MV-4-11 (cell line): ENCODE results near the gene CIDEB.

Experiments used
- DNase-seq: peaks from one replicate; lab custom pipeline; 2025; lab: John Stamatoyannopoulos, UW

Gene CIDEB

DNA sequence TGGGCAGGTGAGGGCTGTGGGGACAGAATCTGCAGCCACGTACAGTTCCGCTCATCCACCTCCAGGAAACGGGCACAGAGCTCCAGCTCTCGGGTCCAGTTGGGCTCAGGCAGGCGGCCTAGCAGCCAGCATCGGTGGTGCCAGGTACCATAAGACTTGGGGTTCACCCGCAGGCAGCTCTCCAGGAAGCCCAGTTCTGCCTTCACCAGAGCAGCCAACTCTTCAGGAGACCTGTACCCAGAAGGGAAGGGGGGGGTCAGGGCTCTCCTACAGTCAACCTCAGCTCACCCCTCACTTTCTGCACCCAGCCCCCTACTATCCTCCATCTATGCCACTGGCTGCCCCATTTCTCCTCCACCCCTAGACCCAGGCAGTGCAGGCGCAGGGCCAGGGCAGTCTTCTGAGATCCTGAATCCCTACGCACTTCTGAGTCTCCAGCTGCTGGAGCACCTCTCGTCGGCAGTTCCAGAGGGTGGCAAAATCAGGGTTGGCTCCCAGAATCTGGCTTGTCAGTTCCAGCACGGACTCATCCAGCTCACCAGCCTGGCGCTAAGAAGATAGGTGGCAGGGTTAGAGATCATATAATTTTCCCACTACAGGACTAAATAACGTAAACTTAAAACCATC, 37.8 kb downstream of the CIDEB start:
- DNase-seq, result no peak

DNA sequence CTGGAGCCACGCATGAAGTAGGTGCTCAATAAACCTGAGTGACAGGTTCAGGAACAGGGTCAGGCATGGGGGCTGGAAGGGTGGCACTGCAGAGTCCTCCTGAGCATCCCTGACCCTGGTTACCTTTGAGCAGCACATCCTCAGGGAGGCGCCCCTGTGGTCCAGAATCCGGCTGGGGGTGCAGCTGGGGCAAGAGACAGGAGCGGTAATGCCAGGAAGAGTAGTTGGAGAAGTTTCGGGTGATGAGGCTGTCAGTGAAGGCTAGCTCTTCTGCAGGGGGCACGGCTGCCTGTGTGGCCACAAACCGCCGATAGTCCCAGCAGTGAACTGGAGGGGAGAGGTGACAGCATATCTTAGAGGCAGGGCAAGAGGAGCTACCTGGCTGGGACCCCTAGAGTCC, 38.4 kb downstream of the CIDEB start:
- no peak for DNase-seq

DNA sequence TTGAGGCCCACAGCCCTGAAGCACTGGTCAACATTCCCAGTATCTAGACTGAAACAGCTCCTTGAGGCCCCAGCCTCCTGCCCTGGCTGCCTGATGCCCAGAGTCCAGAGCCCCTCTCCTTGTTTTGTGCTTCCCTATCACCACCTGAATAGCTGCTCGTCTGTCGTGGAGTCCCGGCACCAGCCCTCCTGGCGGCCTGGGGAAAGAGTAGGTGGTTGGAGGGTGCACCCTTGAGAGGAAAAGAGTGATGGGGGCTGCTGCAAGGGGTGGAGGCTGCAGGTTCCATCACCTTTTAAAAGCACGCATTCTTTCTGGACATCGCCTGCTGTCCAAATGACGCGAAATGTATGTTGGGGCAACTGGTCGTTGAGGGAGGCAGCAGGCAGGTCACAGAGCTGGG, 39.6 kb downstream of the CIDEB start:
- DNase-seq, result no peak

DNA sequence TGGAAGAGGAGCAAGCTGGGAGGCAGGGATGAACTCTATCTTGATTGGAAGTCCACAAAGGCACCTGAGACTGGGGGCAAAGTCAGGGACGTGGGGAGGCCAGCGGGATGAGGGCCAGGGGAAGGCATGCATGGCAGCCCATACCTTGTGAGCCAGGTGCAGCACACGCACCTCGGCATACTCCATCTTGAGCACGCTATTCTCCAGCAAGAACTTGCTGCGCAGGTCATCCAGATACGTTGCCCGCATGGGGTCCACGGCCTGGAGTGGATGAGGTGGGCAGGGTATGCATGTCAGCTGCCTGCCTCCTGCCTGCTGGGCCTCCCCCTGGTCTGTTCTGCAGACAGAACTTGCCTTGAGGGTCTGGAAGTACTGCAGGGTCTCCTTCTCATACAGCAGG, 40.3 kb downstream of the CIDEB start:
- no peak for DNase-seq

DNA sequence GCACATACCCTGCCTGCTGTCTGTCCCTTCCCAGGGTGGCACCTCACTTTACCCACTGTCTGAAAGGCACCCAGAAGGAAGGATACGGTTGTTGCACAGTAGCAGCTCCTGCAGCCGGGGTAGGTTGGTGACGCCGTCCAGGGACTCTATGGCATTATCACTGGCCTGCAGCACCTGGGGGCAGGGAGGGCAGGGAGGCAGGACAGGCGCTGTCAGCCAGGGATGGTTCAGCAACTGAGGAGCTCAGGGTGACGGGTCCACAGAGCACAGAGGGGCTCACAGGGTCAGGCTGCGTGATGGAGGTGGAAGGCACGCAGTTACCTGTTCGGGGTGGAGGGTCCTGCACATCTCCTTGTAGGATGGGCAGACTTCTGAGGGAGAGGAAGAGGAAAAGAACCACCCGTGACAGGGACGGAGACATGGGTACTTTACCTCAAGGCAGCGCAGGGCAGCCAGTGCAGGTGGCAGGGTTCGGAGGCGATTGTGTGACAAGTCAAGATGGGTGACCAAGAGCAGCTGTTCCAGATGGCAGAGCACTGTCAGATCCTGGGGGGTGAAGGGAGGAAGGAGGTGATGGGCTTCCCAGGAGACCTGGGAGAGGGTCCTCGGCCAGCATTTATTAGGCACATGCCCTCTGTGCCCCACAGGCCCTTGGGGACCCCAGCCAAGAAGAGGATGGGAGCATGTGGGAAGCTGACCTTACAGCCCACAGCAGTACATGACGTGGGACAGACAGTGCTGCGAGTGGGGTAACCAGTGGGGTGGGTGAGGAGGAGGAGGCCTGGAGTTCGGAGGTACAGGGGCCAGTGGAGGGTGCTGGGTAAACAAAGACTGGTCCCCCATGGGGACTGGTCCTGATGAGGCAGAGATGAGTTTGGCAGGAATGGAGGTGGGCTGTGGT, 41.2 kb downstream of the CIDEB start:
- DNase-seq, result no peak

DNA sequence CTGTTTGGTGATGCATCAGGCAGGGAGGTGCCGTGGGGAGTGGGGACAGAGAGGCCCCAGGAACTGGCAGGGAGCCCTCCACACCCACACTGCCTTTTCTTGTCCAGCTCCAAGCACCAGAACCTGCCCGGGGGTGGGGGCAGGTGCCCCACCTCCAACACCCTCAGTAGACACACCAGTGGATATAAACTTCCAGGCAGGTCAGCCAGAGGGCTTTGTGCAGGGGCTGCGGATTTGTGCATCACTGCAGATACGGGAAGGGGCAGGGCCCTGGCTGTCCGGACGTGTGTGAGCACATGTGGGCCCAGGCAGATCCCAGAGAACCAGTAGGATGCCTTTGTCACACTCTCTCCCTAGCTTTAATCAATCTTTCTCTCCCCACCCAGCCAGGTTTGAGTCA, 43.5 kb downstream of the CIDEB start:
- DNase-seq, result no peak

DNA sequence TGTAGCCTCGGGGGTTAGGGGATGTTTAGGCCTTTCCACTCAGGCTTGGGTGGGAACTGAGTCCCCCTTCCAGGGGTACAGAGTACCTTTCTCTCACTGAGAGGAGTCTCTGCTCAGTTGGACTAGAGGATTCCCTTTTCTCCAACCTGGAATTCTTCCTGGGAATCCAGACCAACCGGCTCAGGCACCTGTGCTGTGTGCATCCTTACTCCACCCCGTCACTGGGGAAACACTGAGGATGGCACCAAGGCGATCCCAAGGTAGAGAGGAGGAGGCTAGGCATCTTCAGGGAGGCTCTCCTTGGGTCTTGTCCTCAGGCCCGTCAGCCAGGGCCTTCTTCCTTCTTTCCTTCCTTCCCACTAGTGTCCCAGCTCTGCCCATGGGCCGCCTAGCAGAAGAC, 43.9 kb downstream of the CIDEB start:
- DNase-seq, result no peak

DNA sequence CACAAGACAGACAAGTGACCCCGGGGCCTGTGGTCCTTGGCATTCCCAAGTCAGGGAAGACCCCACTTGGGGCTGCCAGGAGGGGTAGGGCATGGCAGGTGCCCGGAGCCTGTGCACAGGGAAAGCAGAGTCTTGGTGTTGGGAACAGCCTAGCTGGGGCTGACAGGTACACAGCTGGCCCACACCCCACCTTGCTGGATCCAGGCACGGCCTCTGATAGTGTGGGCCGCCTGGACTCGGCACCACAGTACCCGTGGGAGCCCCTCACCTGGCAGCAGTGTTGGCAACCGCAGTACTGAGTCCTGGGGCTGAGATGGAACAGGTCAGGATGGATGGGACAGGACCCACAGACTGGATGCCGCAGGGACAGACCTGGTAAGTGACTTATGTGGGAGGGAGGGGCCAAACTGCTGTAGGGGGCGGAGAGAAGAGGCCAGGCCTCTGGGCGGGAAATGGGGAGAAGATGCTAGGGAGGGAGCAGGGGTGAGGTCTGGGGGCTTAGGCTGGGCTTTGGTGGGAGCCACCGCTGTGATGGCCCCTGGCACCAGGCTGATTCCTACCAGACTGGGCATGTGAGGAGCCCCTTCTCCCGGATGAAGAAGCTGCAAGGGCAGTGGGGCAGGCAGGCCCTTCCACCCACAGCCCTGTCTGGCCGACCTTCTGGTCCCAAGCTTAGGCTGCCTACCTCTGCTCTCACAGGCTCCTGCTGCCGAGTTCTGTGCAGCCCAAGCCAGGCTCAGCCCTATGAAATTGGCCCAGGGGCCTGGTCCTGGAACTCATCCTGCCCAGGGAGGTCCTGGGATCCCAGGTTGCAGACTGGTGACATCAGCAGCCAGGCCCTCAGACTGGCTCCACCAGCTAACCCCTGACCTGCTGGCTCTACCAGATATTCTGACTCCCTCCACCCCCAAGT, 44.7 kb downstream of the CIDEB start, which contains the start of gene TGM1:
TSS of gene TGM1 (minus strand) at position 357 of the 913 bp plus-strand sequence. CDS start 825 bp downstream, outside the sequence.
- no peak for DNase-seq

DNA sequence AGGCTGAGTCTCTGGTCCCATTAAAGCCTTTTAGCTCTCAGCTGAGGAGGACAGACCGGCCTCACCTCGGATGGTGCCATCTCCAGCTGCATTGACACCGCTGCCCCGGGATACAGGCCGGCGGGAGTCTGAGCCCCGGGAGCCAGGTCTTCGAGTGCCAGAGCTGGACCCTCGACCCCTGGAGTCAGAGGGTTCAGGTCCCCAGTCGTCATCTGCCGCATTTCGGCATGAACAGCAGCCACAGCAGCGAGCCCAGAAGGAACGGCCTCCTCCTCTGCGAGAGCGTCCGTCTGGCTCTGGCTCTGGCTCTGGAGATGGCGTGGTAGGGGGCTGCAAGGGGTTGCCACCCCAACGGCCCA, 45.8 kb downstream of the CIDEB start:
- no peak for DNase-seq

DNA sequence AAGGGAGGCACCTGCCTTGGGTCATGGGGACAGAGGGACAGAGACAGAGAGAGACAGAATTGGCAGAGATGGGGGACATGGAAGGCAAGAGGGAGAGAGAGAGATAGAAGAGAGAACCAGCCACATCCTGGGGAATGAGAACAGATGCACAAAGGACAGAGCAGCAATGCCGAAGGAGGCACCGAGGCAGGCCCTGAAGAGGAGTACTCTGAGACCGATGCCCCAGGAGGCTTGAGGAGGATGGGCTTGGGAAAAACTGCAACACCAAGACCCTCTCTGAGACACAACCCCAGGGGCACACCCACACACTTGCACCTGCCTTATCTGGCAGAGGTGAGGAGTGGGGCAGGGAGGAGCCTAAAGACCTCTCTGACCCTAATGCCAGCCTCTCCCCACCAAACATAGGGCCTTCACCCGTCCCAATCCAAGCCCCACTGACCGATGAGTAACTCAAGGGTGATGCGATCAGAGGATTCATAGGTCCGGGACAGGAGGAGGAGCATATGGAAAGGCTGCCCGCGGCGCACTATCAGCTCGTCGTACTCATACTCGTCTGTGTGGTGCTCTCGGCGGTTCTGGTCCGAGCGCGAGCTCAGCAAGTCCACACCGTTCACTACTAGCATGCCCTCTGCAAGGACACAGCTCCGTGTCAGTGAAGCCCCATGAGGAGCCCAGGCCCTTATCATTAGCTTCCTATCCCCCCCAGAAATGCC, 46.4 kb downstream of the CIDEB start:
- DNase-seq, result no peak

DNA sequence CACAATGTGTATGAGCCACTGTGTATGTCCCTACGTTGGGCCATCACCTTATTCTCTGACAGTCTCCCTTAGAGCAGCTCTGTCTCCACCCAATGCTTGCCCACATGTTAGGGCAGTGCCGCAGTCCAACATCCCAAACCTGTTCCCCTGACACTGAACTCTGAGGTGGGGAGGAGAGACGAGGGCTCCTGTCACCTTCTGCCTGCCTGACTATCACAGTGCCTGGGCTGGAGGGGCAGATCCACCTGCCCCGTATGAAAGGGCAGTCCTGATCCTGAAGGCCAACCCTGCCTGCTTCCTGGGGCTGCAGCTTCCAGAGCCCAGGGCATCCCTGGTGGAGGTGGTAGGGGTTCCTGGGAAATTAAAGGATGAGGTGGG, 47.0 kb downstream of the CIDEB start:
- no peak for DNase-seq

DNA sequence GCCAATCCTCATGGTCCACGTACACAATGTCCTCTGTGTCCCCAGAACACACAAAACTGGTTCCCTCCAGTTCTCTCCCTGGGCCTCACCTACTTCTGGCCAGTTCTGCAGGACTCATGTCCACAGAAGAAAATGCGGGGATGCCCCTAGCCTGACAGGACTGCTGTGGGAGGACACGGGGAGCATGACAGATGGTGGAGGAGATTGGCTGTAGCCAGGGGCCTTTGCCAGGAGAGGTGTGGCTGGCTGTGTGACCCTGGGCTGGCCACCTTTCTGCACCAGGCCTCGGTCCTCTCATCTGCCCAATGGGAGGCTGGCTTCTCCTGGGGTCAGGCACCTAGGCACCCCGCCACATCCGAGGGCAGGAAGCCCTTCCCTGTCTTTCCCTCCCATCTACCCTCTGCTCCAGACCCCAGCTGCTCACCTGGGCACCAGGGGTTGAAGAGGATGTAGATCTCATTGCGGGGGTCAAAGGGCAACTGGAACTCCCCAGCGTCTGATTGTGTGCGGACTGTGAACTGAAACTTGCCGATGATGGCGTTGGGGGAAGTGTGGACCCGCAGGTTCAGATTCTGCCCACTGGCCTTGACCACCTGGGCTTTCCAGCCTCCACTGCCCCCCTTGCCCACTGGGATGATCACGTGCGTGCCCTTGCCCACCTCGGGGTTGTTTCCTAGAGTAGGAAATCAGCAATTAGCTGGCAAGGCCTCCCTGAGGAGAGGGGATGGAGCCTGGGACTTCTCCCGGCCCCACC, 47.6 kb downstream of the CIDEB start:
- no peak for DNase-seq

DNA sequence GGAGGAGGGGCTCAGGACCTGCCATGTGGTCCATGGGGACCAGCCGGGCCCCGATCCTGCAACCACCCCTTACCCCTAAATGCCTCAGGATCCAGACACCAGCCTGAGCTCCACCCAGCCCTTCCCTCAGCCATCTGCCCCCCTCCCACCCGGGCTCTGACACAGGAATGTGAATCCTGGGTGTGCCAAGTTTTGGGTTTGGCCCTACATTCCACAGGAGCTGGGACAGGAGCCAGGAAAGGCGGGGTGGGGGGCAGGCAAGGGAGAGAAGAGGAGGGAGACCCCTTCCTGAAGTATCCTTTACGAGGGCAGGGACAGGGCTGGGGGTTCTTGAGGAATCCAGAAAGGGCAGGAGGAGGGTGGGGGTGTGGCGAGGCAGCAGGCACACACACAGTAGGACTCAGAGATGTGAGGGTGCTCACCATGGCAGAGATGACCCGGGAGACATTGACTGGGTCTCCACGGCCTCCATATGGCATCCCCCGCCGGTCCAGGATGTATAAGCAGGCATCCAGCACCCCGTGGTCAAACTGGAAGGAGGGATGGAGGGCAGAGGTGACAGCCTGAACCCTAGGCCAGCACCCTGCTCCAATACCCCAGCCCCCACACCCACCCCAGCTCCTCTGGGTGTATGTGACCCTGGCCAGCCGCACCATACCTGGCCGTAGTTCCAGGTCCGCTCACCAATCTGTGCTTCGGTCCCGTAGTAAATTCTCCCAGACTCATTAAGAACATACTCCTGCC, 48.3 kb downstream of the CIDEB start:
- no peak for DNase-seq

DNA sequence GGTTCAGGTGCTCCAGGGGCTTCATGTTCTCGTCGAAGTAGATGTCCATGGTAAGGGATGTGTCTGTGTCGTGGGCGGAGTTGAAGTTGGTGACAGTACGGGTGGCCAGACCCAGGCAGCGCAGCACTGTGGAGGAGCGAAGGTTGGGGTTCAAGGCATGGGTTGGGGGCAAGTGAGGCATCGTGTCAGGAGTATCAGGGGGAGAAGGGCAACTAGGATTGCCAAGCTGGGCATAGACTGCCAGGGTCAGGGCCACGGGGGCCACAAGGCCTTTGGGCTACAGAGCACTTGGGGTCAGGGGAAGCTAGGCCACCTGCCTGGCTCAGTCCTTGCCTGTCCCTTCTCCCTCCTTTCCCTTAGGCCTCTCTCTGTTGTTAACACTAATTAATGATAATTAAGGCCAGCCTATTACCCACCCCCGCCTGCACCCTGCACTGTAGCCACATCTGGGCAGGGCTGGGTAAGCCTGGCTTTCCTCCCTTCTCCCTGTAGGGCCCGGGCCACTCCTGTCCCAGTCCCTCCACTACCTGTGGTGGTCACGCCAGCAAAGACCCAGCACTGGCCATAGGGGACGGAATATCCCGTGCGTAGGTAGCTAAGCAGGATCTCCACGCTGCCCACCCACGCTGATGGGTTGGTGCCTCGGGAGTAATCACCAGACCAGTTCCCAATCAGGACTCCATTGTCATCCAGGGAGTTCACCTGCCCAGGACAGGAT, 49.1 kb downstream of the CIDEB start:
- no peak for DNase-seq

DNA sequence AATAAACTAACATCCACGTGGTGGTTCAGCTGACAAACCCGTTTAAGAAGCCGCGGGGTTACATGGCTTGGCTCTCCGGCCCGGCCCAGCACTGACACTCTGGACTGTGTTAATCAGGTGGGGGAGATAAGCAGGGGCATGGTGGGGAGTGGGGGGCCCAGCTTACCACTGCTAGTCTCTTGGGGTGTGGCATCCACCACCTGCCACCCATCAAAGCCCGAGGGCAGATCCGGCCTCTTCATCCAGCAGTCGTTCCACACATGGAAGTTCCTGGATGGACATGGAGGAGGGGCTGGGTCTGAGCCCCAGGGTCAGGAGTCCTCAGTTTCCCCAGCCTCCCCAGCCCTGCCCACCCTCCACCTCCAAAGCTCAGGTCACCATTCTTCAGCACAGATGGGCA, 49.7 kb downstream of the CIDEB start:
- no peak for DNase-seq

DNA sequence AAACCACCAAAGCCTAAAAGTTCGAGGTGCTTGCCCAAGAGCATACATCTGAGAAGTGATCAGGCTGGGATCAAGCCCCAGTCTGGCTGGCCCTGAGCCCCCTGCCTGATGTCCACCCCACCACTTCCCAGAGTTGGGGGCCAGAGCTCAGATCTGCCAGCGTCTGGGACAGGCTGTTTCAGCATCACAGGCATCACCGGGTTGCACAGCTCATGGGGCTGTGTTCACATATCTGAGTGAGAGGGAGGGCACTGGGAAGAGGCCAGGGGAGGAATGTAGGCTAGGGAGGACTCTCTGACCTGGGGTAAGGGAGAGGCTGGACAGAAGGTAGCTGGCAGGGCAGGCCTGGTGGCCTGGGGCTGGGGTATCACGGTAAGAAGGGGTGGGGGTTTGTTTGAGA, 50.8 kb downstream of the CIDEB start:
- DNase-seq, result no peak

DNA sequence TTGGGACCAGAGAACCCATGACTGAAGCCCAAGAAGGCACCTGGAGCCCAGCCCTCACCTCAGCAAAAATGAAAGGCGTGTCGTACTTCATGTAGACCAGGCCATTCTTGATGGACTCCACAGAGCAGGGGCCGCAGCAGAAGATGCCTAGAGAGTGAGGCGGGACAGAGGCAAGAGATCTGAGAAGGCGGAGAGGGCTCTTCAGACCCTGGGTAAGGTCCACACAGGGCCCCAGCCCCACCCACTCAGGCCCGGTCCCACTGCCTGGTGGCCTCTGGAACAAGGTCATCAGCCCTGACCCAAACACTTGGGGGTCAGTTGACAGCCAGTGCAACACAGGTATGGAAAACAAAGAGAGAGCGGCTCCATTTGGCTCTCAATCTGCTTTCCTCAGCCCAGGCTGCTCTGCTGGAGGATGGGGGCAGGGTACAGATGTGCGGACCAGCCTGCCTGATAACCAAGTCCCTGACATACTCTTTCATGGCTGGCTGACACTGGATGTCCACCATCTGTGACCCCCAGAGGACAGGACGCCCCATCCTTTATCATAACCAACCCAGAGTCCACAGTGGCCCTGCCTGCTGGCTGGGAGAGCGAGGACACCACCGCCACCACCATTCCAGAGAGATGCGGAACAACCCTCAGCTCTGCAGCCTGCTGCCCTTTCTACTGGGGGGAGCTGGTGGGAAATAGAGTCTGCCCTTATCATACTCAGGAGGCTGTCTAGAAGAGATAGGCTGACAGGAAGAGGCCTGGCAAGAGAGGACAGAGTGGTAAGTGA, 51.7 kb downstream of the CIDEB start:
- no peak for DNase-seq

DNA sequence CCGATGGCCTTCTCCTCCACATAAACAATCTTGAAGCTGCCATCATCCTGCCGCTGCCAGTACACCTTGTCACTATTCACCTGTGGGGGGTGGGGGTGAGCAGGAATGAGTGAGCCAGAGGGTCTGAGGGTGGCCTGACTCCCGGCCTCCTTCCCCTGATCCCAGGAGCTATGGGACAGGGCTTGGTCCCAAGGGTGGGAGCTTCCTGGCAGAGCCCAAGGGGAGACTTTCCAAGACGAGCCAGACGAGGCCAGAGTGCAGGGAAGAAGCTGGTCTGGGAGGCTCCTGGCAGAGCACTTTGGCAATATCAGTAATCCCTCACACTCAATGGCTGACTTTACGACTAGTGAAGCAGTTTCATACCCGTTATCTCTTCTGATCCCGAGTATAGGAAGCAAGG, 52.3 kb downstream of the CIDEB start:
- DNase-seq, result no peak
